Anterior cingulate cortex (tissue), 58 donors: ENCODE results near the gene SLC16A12.
"Not testable (repeated sequence)": the region's sequence is repeated elsewhere in the genome, so short reads cannot be mapped to it uniquely, and the experiment has no call there.

Experiments used
- DNase-seq, 58 donors: peaks; one replicate each; lab custom pipeline; 2025; lab: John Stamatoyannopoulos, UW

Gene SLC16A12

DNA sequence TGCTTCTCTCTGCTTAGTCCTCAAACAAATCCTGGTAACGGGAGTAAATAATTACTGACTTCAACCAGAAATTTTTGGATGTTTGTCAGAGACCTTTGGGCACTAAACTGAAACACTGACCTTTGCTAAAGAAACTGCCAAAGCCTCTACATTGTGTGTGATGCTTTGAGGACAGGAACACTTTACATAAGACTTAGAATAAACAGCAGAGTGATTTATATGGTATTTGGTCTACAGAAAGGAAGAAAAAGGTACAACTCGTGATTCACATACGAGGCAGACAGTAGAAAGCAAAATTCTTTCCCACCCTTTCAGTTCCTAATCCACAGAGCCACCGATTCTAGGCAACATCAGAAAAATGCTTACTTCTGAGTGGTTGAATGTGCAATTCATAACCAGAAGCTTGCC, 59.8 kb downstream of the SLC16A12 start:
- no peak for DNase-seq

DNA sequence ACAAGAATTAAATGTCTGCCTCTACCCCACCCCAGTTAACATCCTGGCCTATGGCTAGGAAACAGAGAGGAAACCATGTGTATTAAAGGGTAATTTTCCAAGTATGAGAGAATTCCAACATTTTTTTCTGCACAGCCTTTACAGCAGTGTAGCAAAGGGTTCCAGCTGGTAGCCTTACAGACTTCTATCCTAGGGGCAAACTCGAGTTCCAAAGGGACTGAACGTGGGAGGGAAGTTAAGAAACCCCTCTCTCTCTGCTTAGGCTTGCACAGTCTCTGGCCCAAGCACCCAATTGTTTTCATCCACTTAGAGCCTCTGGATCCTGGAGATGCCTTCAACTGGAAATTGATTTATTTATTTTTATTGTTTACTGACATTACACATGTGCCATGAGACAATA, 60.3 kb downstream of the SLC16A12 start:
- DNase-seq, result no peak

DNA sequence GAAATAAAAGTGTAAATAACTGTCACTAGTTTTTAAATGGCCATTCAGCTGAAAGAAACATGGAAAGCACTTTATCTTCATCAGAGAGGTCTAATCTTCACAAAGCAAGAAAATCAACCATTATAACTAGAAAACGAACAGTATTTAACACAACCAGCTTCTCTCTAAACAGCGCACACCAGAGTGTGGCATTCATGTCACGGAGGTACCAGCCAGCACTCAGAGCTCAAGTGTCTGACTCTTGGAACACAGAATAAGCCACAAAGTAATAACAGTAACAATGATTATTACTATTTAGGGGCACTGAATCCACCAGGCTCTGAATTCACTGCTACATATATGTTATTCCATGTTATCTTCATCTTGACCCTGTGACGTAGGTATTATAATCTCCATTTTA, 60.9 kb downstream of the SLC16A12 start:
- no peak for DNase-seq

DNA sequence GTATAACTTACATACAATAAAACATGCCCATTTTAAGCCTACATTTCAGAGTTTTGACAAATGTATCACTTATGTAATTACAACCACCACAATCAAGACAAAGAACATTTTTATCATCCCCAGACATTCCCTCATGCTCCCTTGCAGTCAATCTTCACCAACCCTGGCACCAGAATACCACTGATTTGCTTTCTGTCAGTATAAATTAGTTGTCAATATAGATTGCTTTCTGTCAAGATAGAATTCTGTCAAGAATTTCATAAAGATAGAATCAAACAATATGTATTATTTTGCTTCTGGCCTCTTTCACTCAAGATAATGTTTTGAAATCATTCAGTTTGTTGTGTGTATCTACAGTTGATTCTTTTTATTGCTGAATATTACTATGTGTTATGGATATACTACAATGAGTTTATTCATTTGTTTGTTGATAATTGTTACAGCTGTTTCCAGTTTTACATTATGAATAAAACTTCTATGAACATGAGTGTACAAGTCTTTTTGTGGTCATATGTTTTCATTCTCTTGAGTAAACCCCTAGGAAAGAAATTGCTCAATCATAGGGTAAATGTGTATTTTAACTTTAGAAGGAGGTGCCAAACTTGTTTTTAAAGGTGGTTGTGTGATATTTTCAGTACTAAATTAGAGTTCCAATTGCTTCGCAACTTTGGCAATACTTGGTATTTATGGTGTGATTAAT, 64.1 kb downstream of the SLC16A12 start:
- no peak for DNase-seq

DNA sequence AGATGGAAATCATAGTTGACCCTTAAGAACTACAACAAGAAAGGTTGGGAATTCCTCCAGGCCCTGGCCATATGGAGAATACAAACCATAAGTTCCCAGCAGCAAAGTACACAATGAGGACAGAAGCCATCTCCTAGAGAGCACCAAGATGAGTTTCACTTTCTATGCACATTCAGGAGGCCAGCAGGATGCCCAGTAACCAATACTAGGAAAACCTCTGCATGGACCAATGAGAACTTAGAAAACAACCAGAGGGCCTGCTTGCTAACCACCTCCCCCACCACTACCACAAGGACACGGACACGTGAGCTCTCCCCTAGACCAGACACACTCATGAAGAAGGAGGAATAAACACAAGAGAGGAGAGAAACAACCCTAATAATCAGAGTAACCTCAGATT, 64.8 kb downstream of the SLC16A12 start:
- DNase-seq, result no peak

DNA sequence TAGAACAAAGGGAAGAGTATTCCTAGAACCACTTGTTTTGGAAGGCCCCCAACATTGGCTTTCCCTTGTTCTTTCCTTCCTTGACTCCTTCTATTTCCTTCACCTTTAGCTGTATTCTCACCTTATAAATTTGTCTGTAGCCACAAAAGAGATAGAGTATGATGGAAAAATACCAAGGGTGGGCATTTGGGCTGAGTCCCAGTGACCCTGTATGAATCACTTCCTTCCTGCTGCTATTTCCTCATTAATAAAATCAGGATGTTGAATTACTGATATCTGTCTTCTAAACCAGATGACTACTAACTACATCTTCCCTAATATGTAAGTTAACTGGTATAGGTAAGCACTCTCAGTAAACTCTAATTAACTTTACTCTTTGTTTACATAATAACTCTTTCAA, 65.9 kb downstream of the SLC16A12 start:
- no peak for DNase-seq

DNA sequence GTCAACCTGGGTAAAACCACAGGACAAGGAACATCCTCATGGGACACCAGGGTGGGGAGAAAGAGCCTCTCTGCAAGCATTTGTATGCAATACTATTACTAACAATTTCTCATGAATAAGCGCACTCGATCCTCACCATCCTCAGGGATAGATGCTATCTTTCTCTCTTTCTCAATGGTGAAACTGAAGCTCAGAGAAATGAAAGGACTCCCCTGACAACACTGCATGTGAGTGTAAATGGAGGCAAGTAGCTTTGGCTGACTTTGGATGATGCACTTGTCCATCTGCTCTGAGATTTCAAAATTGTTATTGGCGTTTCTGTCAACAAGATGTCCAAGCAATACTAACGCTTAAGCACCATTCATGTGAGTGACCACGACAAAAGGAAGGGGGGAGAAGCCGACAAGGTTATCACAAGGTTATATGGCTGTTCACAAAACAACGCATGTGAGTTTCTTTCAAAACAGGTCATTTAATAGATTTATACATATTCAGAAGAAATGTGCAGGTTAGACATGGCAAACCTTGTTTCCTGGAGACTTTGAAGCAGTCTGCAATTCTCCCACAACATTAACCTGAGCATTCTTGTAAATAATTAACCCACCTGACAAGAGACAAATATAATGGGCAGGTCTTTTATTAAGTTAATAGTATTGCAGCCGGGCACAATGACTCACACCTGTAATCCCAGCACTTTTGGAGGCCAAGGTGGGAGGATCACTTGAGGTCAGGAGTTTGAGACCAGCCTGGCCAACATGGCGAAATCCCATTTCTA, 67.0 kb downstream of the SLC16A12 start:
- no peak for DNase-seq

DNA sequence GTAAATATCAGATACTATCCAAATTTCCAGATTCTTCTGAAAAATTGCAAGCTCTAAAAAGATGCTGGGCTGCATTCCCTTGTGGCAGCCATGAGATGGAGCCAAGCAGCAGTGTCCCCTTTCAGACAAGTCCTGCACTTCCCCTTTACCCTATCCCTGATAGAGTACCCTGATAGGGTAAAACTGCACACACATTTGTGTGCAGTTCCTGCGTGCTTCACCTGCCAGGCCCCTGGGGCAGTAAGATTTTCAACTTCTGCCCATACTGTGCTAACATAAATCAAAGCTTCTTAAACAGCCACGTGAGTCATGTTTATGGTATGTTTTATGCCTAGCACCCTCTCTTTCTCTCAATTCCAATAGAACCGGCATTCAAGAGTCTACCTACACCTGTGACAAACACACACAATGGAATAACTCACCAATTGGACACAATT, 68.8 kb downstream of the SLC16A12 start:
- DNase-seq, result no peak

DNA sequence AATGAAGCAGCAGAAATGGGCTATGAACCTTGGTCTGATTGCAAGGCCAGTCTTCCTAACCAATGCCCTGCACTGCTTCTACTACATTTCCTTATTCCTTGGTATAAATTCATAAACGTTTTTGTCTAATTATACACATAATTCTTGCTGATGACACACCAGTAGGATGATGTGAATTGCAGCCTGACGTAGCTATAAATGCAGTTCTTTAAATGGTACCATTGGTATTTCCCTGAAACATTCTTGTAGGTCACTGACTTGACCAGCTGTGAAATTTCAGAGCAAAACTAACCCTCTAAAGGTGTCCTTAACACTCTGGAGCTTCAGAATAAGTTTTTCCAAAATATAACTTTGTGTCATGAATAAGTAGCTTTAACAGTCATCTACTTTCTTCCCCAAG, 70.2 kb downstream of the SLC16A12 start:
- no peak for DNase-seq

DNA sequence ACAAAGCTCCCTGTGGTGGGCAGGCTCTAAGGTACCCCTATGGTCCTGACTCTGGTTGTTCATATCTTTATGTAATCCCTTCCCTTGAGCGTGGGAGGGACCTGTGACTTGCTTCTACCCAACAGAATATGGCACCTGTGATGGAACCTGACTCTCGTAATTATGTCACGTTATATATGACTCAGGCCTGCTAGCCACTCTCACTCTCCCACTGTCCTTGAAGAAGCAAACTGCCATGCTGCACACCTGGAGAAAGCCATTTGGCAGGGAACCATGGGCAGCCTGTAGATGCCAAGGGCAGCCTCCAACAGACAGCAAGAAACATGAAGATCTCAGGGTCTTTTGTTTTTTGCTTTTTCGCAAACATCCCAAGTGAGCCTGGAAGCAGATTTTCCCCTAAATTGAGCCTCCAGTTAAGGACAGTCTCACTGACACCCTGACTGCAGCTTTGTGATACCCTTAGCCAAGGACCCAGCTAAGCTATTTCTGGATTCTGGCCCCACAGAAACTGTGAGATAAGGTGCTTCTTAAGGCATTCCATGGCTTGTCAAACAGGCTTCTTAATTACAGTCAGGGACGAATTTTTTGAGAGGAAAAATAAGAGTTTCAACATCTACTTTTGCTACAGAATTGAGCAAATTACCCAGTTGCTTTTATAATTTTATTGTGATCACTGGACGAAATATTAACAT, 71.4 kb downstream of the SLC16A12 start:
- DNase-seq, result no peak

DNA sequence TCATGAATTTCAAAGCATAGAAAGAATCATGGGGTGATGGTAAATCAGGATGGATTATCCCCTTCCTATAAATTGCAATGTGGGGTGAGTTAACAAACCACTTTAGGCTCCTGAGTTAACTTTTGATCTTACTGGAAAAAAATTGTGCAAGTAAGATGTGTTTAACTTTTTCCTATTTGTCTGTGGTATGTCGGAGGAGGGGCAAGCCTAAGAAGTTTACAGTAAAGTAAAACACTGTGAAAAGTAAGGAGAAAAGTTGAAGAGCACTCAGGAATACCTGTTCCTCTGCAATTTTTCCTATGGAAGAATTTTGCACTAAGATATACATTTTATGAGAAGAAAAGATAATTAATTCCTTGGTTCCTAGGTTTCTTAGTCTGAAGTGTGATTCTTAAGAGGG, 76.6 kb downstream of the SLC16A12 start:
- no peak for DNase-seq

DNA sequence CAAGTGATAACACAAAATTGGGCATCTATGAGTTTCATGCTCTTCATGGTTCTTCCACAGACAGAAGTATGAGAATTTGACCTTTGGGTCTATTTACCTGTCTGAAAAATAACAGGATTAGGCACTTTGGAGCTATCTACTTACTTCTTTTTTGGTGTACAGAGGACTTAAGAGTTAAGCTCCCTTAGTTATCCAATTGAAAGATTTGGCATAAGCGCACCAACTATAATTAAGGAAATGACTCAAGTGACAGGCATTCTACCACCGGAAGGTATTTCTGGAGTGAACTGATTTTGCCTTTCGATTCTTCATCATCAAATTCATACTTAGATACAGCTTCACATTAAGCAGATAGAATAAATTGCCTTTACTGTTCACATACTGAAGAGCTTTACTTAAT, 77.1 kb downstream of the SLC16A12 start:
- DNase-seq, result no peak

DNA sequence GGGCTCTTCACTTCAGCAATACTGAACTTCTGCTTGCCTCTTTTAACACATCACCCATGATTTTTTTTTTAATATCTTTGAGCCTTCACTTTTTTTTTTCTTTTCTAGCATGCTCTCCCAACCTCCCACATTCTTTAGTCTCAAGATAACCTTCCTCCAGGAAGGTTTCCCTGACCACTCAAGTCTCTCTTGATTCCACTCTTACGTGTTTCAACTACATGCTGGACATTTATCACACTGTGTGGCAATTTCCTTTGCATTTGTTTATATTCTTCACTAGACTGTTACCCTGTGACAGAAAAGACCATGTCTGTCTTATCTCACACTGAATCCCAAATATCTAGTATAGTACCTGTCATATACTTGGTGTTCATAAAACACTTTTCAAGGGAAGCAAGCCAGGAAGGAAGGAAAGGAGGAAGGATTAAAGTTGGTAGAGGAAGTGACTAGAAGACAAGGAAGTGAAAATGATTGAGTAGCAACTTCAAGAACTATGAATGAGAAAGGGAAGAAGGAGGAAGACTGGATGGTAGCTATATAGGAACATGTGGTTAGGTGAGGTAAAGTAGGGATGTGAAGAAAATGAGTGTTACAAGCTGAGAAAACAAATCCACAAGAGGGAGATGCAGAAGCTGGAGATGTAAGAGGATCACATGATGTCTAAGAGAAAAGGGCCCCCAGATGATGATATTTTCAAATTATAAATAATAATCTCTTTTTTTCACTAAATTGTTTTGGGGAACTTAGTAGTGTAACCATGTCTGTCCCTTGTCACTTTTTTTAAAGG, 80.6 kb downstream of the SLC16A12 start:
- no peak for DNase-seq

DNA sequence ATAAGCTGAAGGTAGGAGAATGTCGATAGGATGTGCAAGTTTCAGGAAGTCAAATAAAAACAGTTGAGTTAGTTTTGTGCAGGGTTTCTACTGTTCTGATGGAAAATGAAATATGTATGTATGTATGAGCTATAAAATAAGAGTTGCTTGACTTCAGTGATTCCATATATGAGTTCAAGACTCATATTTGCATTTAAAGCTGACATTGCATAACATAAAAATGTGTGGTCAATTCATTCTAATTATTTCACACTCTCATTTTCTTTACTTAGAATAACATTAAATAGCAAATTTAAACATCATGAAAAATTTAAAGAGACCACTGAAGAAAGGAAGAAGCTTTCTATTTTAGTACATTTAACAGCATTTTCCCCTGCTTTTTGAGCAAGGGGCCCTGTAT, 83.2 kb downstream of the SLC16A12 start:
- DNase-seq, result no peak

DNA sequence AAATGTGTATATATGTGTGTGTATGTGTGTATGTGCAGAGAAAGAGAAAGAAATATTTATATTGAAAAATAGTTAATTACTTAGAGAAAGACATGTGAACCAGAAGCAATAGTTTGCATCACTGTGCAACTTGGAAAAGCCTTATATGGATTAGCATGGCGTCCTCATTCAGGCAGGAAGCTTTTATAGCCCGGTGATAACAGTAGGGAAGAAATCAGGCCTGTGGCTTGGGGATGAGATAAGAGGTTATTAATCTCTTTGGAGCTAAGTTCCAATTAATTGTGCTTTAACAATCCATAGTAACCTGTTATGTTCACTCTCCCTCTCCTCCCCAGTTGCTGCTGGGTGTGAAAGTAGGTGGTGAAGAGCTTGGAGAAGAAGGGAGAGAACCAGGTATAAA, 84.5 kb downstream of the SLC16A12 start:
- no peak for DNase-seq

DNA sequence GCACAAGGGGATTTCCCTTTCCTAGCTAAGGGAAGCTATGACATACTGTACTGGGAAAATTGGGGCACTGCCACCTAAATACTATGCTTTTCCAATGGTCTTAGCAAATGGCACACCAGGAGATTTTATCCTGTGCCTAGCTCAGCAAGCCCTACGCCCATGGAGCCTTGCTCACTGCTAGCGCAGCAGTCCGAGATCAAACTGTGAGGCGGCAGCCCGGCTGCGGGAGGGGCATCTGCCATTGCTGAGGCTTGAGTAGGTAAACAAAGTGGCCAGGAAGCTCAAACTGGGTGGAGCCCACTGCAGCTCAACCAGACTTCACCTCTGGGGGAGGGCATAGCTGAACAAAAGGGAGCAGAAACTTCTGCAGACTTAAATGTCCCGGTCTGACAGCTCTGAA, 90.6 kb downstream of the SLC16A12 start:
- not testable (repeated sequence) for DNase-seq

DNA sequence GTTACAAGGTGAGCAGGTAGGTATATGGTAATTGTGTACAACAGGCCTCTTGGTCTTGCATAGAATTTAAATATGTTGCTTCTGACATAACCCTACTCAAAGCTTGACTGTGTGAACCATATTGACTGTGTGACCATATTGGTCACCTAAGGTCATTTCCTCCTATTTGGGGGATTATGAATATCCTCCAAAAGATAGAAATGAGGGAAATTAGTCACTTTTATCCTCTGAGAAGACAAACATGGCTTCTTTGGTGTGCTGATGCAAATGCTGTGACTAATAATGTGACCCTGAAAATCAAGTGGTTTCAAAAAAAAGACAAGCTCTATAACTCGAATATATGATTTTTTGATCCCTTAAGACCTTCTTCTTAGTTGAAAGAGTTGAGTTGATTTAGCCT, 93.1 kb downstream of the SLC16A12 start:
- DNase-seq, result no peak

DNA sequence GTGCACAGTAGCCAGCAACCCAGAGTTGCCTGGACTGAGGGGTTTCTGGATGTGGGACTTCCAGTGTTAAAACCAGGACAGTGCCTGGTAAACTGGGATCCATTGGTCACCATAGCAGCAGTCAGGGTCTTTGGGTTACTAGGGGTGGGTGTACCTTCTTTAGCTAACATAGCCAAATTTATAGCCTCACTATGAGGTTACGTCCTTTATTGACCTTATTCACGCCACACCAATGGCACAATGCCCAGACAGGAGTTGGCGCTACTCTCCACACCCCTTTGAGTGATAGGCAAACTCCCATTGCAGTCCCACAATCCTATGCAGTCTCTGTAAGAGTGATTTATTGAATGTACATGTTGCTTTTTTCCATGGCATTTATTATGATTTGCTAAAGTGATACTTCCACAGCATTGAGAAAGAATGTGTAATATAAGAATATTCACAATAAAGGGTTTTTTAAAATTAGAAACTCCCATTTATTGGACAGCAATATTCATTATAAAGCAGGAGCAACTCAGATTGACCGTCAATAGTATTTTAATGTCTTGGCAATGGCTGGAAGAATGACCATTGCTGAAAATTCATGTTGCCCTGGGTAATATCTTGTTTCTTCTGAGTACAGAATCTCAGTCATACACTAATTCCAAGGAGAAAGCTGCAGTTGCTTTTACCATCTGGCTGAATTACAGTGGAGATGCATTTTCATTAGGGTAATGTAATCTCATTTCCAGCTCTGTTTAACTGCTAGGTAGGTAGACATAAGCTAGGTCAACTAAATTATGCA, 95.0 kb downstream of the SLC16A12 start:
- no peak for DNase-seq

DNA sequence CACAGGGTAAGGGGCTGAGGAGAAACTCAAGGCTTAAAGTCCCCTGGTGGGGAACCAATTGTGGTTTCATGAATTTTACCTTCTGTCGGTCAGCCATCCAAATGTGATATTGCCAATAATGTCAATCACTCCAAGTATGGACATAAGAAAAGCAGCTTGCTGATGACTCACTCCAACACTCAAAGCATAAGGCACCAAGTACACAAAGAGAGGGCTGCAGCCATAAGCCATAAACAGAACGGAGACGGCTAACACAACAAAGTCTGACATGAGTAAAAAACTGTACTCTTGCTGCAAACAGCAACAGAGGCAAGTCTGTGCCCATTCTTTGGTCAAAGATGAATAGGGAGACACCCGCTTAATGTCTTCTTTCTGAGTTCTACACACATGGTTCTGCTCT, 96.9 kb downstream of the SLC16A12 start:
- DNase-seq, result no peak

DNA sequence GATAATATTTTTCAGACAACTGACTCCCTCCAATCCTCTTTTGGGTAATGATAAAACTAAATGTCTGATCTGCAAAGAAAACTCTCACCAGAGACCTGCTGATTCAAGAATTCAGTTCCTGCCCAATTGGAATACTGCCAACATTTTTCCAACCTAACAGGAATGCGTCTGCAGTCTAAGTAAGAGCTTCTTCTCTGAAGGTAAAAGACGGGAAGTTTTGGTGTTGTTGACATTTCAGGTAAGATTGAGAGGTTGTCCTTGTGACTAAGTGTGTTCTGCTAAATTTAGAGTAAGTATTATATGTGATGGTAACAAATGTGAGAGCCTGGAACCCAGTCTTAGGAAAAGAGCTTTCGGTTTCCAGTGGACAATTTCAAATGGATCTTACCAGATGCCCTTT, 103.4 kb downstream of the SLC16A12 start:
- DNase-seq, result no peak
